HT1080 (cell line): ENCODE results near the gene ATP1A2. TPM values are rescaled to one million over a fixed set of nuclear protein-coding genes. Genes with fewer than 3 reads are reported as not detected.

ENCODE experiments used
- DNase-seq: peaks from one replicate; pipeline ENCODE4 v3.0.0-alpha.2; 2015; ENCODE audit warnings: low read depth
- polyA plus RNA-seq, 2 experiments: library from polyadenylated mRNA; depleted of rRNA; stranded (reverse); fragments of >200 nt; gene quantifications; 2 replicates each; pipeline ENCODE4 v1.2.3, GENCODE V29; 2015
- total RNA-seq: library from RNA; depleted of rRNA; stranded (reverse); fragments of >200 nt; shearing (Covaris generic); gene quantifications from 2 replicates; pipeline ENCODE4 v1.2.3, GENCODE V29; 2014; rRNA removed

The ATP1A2 gene
- not detected in 2 replicates for total RNA-seq
- polyA plus RNA-seq (2015; cell fraction: cytosol; rRNA removed) = 0.02 TPM in 1 of 2 replicates, not detected in the other
- 0.37 TPM in 1 of 2 replicates, not detected in the other for polyA plus RNA-seq (2015; cell fraction: nucleus; rRNA removed)

DNA sequence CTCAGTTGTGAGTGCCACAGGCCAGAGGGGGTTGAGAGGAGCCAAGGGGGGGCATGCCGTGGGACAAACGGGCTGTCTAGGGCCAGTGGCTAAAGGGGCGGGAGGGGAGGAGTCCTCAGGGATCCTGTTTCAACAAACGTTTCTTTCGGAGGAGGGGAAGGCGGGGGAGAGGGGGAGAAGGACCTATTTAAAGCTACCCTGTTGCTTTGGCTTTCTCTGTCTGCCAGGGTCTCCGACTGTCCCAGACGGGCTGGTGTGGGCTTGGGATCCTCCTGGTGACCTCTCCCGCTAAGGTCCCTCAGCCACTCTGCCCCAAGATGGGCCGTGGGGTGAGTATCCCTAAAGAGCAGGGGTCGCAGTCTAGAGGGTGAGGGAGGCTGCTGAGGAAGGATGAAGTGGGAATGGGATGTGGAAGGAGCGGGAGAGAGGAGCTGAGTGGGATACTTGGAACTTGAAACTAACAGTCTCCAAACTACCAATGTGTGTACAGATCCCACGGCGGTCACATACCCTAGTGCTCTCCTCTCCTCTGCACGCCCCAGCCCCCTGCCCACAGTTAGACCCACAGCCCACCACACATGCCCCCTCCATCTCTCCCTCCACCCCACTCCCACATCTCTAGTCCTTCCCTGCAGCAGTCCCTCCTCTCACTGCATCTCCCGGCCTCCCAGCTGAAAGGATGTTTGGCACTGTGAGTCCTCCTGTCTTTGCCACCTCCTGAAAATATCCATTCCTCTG is at the start of gene ATP1A2:
Gene ATP1A2, plus strand, starts transcription at position 215 of the 738 bp plus-strand sequence. Its CDS starts 103 bp downstream, at position 318.
- DNase-seq = no peak

DNA sequence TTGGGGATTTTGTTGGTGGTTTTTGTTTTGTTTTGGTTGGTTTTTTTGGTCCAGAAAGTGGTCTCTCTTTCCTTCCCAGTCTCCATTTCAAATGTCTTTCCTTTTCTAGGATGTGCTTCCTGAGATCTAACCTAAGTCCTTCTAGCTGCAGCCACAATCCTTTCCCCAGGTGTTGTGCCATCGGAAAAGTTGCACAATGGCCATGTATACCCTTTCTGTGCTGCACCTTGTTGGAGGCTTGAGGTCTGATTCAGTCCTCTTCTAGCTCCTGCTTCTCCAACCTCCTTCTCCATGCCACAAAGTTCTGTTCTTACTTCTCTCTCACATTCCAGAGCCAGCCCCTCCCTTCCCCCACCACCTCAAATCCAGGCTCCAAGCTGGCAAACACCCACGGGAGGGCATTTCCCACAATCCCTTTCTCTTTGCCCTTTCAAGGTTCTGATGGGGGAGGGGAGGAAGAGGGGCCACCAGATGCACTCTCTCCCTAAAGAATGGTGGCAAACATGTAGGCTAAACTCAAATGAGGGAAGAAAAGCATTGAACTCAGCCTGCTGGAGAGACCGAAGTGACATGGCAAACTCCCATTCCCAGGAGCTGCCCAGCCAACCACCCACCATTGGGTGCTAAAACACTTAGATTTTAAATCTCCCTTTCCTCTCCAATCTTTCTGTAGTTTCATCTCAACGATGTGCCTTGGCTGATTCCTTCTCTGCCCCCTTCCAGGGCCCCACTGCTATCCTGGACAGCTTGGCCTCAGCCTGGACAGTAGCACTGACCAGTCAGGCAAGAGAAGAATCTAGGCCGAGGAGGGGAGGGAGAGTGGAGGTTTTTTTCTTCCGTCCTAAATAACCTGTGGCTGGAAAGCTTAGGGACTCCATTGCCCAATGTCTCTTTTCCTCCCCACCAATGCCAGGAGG is 48.5 kb upstream of the ATP1A2 start:
- DNase-seq = no peak

DNA sequence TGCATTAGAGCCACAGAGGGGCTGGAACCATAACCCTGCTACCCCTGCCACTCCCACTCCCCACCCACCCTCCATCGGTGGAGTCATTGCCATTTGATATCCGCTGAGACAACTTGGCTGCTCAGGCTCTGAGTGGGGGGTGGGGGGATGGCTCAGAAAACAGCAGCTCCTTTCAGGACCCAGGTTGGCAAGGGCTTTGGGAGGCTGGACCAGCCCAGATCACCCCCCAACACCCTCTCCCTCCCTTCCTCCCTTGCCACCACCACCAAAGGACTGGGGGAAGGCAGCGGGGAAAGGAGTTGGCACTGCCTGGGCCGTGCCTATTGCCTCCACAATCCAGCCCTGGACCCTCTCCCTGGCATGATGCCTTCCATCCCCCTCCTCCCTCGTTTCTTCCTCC is 47.3 kb upstream of the ATP1A2 start:
- no peak for DNase-seq

DNA sequence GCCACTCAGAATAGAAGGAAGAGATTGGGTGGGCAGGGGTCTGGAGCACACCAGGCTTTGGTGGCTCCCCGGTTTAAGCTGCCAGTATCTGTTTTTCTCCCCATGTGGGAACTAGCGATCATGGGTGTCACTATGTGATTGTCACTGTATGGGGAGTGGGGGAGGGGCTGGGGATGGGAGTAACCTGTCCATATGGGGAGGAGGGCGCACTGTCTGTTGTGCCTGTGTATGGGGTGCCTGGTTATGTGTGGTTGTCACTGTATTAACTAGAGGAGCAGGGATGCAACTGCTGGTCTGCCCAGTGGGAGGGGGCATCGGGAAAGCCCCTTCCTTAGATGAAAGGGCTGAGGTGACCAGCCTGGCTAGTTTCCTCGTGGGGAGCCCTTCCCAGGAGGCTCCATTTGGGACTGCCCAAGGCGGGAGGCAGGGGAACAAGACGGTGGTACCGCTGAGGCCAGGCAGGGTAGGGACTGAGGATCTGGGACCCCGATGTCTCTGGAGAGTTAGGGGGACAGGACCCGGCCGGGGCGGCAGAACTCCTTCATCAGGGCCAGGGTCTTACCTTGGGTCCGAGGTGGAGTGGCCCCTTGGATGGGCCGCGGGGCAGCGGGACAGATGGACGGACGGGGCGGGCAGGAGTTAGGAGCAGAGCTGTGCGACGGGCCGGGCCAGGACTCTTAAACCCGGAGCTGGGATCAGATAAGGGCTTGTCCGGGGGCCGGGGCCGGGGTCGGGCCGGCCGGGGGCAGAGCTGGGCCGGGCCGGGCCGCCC is 45.9 kb upstream of the ATP1A2 start, which contains the start of gene KCNJ10:
Gene KCNJ10, minus strand, starts transcription at position 701 of the 772 bp plus-strand sequence. CDS start 27,628 bp downstream, outside the sequence.
- no peak for DNase-seq

DNA sequence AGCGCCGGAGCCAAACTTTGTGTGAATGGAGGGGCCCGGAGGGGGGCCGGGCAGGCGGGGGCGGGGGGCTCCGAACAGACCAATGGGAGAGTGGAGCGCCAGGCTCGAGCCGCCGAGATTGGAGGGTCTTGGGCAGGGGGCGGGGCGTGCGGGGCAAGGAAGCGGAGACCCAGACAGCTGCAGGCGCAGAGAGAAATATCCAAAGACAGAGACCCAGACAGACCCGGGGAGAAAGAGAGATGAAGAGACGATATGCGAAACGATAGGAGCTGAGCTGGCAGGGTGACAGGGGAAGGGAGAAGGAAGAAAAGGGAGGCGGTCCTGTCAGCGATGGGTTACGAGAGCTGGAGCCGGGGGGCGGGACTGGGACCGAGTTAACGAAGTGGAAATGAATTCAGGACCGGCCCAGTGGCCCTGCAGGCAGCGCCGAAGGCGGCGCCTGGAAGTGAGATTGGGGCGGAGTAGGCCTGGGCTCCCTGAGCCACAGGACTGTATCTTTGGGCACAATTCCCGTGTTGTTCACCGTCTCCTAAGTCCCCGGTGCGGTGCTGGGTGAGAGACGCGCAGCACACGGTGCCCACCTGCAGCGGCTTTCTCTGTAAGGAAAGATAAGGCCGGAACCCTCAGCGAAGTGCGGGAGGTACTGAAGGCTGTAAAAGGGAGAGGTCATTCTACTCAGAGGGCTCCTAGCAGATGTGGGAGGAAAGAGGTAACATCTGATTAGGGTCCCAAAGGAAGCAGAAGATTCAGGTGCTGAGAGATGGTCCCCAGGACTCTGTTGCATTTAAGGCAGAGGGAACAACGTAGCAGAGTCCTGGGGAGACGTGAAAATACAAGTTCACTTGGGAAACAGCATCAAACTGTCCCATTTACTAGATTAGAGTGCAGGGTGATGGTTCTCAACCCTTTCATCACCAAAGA is 45.1 kb upstream of the ATP1A2 start:
- no peak for DNase-seq

DNA sequence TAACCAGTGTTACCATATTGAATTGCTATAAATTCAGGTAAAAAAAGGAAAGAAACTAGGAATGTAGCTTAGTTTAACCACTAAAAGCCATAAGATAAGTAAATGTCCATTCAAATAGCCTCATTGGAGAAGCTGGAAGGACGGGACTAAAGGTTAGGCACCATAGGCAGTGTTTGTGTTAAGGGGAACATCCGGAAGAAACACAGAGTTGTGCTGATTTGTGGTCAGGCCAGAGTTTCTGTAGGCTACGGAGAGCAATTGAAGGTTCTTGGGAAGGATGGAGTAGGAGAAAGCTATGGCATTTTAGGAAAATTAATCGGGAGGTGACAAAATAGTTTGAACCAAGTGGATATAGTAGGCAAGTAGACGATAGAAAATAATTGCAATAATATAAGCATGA is 44.3 kb upstream of the ATP1A2 start:
- no peak for DNase-seq

DNA sequence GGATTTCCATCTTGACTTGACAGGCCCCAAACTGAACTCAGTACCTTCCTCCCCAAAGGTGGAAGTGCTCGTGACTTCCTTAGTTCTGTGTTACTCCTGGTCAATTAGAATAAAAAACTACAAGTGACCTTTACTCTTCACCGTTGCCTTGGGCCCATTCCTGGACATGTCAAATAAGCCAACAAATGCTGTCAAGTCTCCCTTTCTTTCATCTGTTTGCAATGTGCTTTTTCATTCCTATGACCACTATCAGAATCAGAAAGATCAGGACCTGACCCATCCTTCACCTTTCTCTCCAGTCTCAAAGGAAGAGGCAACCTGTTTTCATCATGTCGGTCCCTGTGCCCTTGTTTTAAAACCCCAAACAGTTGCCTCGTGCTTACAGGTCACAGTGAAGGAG is 40.7 kb upstream of the ATP1A2 start:
- no peak for DNase-seq

DNA sequence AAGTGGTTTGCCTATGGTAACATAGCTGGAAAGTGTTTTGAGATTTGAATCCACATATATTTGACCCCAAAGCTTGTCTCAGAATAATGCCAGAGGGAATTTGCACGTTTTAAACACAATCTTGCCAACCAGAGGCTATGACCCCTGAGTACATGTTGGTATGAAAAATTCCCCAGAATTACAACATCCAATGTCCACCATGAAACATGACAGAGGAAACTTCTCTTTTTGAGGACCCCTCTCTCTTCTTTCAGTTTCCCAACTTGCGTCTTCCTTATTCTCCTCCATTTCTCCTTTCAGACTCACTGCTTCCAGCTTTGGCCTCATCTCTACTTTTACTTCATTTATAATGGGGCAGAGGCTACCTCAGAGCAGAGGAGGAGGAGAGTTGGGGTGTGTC is 39.7 kb upstream of the ATP1A2 start:
- no peak for DNase-seq

DNA sequence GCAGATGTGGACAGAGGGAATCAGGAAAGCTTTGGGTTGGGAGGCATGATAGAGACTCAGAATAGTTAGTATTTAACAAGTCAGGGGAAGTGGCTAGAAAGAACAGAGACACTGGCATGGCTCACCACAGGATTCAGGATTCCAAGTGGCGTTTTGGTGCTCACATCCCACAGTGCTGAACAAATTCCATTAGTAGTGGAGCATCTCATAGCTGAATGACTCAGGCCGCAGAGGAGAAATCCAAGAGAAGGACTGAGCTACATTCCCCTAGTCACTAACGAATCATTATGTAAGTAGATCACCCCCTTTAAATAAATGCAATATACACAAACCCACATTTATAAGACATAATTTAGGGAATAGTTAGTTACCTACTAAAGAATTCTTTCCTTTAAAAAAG is 39.3 kb upstream of the ATP1A2 start:
- DNase-seq = no peak

DNA sequence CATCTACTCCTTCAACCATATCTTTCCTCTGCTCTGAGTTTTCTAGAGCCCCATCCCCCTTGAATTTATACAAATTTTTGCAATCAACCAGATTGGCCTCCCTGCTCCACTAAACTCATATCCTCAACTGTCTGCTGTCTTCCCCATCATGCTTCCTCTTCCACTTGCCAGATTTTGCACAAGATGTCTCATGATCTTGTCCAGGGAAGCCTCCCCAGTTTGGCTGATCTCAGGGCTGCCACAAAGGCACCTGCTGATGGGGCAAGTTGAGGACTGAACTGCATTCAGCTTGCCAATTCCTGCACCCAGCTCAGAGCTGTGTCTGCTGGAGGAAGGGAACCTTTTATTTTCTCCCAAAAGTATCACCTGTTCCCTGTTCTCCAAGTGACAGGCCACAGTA is 38.1 kb upstream of the ATP1A2 start:
- DNase-seq = no peak

DNA sequence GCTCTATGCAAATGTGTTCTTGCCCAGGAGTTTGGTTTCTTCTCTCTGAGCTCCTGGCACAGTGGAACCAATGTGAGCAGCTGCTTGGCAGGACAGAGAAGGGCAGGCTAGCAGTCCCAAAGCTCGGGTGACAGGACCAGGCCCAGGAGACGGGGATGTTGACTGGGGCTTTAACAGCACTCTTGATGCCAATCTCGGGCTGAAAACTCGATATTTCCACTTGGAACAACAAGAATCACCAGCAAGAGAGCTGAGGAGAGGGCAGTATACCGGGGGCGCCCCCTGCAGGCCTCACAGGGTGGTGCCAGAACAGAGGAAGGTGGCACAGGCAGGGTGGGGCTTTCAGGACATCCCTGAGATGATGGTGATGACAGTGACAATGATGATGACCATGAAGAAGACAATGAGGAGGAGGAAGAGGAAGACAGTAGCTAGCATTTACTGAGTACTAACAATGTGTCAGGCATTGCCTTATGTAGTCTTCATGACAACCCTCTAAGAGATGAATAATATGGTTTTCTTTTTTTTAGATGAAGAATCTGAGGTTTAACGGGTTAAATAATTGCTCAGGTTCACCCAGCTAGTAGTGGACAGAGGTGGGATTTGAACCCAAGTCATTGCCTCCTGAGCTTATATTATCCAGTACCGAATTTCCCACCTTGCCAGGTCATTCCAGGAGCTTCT is 36.9 kb upstream of the ATP1A2 start:
- DNase-seq = peak; percentile 40

DNA sequence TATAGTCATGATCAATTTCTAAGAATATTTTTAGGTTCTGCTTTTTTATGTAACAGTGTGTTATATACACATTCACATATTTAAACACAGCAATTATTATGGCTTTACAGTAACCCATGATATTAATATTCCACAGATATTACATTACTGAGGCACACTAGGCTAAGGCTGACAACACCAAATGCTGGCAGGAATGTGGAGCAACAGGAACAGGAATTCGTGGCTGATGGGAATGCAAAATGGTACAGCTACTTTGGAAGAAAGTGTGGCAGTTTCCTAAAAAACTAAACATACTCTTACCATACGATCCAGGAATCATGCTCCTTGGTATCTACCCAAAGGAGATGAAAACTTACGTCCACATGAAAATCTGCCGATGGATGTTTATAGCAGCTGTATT is 36.1 kb upstream of the ATP1A2 start:
- DNase-seq = no peak

DNA sequence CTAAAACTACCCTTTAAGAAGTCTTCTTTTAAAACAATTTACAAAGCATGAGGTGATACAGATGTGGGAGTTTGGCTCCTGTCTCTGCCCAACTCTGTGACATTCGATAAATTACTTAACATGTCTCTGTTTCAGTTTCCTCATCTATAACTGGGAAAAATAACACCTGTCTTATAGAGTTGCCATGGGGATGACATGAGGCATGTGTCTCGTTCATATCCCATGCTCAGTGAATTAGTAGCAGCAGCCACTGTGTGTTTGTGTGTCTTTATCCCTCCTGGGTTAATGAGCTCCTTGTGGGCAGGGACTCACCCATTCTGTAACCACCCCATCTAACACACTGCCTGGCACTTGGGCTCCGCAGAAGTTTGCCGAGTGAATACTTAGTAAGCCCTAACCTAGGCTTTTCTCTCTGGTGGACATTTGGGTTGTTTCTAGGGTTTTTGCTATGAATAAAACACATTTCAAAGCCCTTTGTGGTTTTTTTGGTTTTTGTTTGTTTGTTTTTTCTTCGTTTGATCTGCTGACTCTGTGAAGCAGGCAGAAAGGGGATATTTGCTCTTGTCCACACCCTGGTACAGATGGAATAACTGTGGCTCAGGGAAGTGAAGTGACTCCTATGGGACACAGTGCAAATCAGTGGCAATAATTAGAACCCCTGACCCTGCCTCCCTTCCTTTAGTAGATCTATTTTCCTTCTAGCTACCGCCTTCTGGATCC is 35.0 kb upstream of the ATP1A2 start:
- no peak for DNase-seq

DNA sequence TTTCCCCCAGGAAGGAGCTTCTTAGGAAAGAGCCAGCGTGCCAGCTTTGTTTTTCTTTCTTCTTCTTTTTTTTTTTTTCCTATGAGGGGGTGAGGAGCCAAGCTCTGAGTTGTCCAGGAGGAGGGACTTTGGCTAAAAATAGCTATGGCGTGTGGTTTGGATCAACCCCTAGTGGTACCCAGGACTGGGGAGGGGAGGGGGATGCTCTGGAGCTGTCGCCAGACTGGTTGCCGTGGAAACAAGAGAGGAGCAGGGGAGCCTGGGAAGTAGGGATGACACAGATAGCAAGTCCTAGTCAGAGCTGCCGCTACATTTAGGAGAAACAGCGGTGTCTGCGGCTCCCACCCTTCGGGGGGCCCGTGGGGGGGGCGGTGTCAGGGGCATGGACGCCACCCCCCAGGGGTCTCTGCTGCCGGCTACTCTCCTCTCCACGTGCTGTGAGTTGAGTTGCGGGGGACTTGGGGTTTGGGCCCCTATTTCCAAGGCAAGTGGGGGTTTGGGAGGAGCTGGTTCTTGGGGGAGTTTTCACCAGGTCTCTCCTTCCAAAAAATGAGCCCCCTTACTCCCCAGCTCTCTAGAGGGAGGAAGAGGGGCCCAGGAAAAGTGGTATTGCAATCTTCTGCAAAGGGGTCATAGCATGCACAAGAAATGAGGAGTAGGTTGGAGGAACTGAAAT is 34.2 kb upstream of the ATP1A2 start, which contains the start of gene KCNJ9:
Gene KCNJ9, plus strand, starts transcription at position 278 of the 676 bp plus-strand sequence. CDS start 2,493 bp downstream, outside the sequence.
- peak; percentile 9 for DNase-seq

DNA sequence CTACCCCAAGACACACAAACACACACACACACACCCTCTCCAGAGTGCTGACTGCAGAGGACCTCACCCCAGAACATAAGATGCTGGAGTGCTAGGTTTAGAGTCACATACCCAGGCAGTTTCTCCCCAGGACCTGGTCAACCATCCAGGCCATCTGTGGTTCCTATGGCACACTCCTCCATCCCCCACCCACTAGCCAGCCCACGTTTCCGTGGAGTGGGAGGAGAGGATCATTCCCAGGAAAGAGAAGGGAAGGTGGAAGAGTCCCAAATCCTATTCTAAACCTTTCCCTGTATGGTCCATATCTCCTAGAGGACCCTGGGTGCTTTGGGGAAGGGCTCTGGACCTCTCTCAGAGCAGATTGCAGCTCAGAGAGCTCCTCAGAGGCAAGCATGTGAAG is 33.1 kb upstream of the ATP1A2 start:
- no peak for DNase-seq

DNA sequence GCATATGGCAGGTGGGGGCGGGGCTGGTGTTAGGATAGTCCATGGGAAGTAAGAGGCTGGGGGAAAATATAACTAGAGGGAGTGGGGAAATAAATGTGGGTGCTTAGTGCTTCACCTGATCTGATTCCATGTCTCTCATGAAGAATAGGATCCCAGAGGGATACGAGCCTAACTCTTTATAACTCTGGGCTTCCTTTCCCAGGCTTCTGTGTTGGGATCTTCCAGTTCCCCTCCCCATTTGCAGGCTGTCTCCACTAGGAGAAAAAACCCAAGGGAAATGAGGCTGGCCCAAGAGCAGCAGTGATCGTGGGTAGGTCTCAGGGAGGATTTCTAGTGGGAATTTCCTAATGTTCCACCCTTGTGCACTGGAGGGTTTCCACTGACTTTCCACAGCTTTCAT is 32.6 kb upstream of the ATP1A2 start:
- no peak for DNase-seq

DNA sequence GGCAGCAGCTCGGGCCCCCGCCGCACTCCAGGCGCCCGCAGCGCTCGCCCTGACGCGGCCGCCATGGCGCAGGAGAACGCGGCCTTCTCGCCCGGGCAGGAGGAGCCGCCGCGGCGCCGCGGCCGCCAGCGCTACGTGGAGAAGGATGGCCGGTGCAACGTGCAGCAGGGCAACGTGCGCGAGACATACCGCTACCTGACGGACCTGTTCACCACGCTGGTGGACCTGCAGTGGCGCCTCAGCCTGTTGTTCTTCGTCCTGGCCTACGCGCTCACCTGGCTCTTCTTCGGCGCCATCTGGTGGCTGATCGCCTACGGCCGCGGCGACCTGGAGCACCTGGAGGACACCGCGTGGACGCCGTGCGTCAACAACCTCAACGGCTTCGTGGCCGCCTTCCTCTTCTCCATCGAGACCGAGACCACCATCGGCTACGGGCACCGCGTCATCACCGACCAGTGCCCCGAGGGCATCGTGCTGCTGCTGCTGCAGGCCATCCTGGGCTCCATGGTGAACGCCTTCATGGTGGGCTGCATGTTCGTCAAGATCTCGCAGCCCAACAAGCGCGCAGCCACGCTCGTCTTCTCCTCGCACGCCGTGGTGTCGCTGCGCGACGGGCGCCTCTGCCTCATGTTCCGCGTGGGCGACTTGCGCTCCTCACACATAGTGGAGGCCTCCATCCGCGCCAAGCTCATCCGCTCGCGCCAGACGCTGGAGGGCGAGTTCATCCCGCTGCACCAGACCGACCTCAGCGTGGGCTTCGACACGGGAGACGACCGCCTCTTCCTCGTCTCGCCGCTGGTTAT is 31.4 kb upstream of the ATP1A2 start:
- no peak for DNase-seq
